ENCODE measurements around the gene WFIKKN1. TPM values are rescaled to one million over a fixed set of nuclear protein-coding genes. Genes with fewer than 3 reads are reported as not detected.

Gene WFIKKN1
- total and polyA plus RNA-seq, 2 of the 13 experiments (the other 11 are each of a cell fraction or from before 2014, with no cell fraction given), result 1.7 to 4.9 TPM

GRCh38 chr16:667113-667779 is 36.5 kb downstream of the WFIKKN1 start (continued):
- TF ChIP-seq ZNF383 (CRISPR knock-in tag; IDR thresholded peaks at IDR 0.05; ENCODE audit: borderline replicate concordance) (no peak), ZC3H13 (CRISPR knock-in tag; IDR thresholded peaks at IDR 0.05) (no peak), HOXA7 (CRISPR knock-in tag; IDR thresholded peaks at IDR 0.05) (no peak), ZIK1 (CRISPR knock-in tag; IDR thresholded peaks at IDR 0.05; ENCODE audit: borderline replicate concordance, low read depth) (no peak), JARID2 (CRISPR knock-in tag; IDR thresholded peaks at IDR 0.05; ENCODE audit: insufficient replicate concordance) (no peak), ZNF44 (CRISPR knock-in tag; IDR thresholded peaks at IDR 0.05) (no peak), MEF2D (CRISPR knock-in tag; IDR thresholded peaks at IDR 0.05) (no peak), NR0B2 (CRISPR knock-in tag; IDR thresholded peaks at IDR 0.05) (no peak), ZNF724P (CRISPR knock-in tag; IDR thresholded peaks at IDR 0.05; ENCODE audit: borderline replicate concordance) (peak; percentile 18), MED1 (CRISPR knock-in tag; IDR thresholded peaks at IDR 0.05) (no peak), RBAK (CRISPR knock-in tag; IDR thresholded peaks at IDR 0.05) (no peak), PHF21A (CRISPR knock-in tag; IDR thresholded peaks at IDR 0.05) (no peak), ZNF570 (CRISPR knock-in tag; IDR thresholded peaks at IDR 0.05; ENCODE audit: borderline replicate concordance) (no peak), ZNF746 (CRISPR knock-in tag; IDR thresholded peaks at IDR 0.05) (no peak), FOXM1 (CRISPR knock-in tag; IDR thresholded peaks at IDR 0.05) (no peak), ZNF839 (CRISPR knock-in tag; IDR thresholded peaks at IDR 0.05; ENCODE audit: borderline replicate concordance) (no peak), ZNF704 (CRISPR knock-in tag; IDR thresholded peaks at IDR 0.05; ENCODE audit: borderline replicate concordance) (no peak), ESRRA (CRISPR knock-in tag; IDR thresholded peaks at IDR 0.05; ENCODE audit: low read depth) (no peak), KLF9 (CRISPR knock-in tag; IDR thresholded peaks at IDR 0.05; ENCODE audit: low read depth) (no peak), ZFAT (CRISPR knock-in tag; conservative IDR thresholded peaks at IDR 0.05) (no peak), ZNF589 (CRISPR knock-in tag; conservative IDR thresholded peaks at IDR 0.05) (no peak), TMF1 (CRISPR knock-in tag; IDR thresholded peaks at IDR 0.05; ENCODE audit: low read depth) (no peak), AGO2 (optimal IDR thresholded peaks at IDR 0.05; ENCODE audit: low read depth, low read length) (peak; percentile 1), MTF2 (CRISPR knock-in tag; IDR thresholded peaks at IDR 0.05; ENCODE audit: borderline replicate concordance) (no peak), ZBTB3 (CRISPR knock-in tag; IDR thresholded peaks at IDR 0.05; ENCODE audit: borderline replicate concordance, low read depth) (no peak), ZBTB33 (CRISPR knock-in tag; IDR thresholded peaks at IDR 0.05) (peak; percentile 11; the same call in 1 of the 2 replicates), ZNF792 (CRISPR knock-in tag; IDR thresholded peaks at IDR 0.05) (no peak), ZFP90 (CRISPR knock-in tag; IDR thresholded peaks at IDR 0.05; ENCODE audit: borderline replicate concordance) (no peak), ZNF20 (CRISPR knock-in tag; IDR thresholded peaks at IDR 0.05) (no peak), ZFP36L1 (CRISPR knock-in tag; IDR thresholded peaks at IDR 0.05) (no peak)
